IgD-negative memory B cell (primary cell): ENCODE data around the gene BABAM2. TPM values are rescaled to one million over a fixed set of nuclear protein-coding genes. Genes with fewer than 3 reads are reported as not detected.
A peak's percentile ranks its signal among the peaks of the same experiment; 100 is the strongest.
"Not testable (repeated sequence)": the region's sequence is repeated elsewhere in the genome, so short reads cannot be mapped to it uniquely, and the experiment has no call there.

Source experiments
- H3K27ac Mint-ChIP-seq, 3 donors: one replicate each; pipeline ENCODE4 v1.8.0; 2020 to 2022; ENCODE audit warnings: mild to moderate bottlenecking in 3 of 3, mixed read lengths in 3 of 3, moderate library complexity in 1 of 3
- H3K27me3 Mint-ChIP-seq: one replicate; pipeline ENCODE4 v1.8.0; 2021; ENCODE audit warnings: mixed read lengths
- H3K36me3 Mint-ChIP-seq: one replicate; pipeline ENCODE4 v1.8.0; 2020; ENCODE audit warnings: mild to moderate bottlenecking, mixed read lengths
- H3K4me1 Mint-ChIP-seq, 3 donors: one replicate each; pipeline ENCODE4 v1.8.0; 2020 to 2022; ENCODE audit warnings: mixed read lengths in 3 of 3, mild to moderate bottlenecking in 1 of 3
- H3K4me3 Mint-ChIP-seq, 4 donors: one replicate each; pipeline ENCODE4 v1.8.0; 2020 to 2022; ENCODE audit warnings: mild to moderate bottlenecking in 4 of 4, mixed read lengths in 4 of 4, moderate library complexity in 3 of 4
- H3K9me3 Mint-ChIP-seq, 3 donors: one replicate each; pipeline ENCODE4 v1.8.0; 2020 to 2021; ENCODE audit warnings: mixed read lengths in 3 of 3, mild to moderate bottlenecking in 1 of 3
- polyA plus RNA-seq: library from polyadenylated mRNA; unstranded; fragments of 300-500 nt; fragmentation: Illumina TruSeq; gene quantifications from one replicate; pipeline ENCODE4 v1.2.3, GENCODE V29; 2021

Gene BABAM2
- polyA plus RNA-seq, 1 donor from 2014 or later: 57.9 TPM

GRCh38 chr2:28101892-28102291 is 211.4 kb downstream of the BABAM2 start:
- no peaks in the 10 kb centered on the region for H3K27me3 Mint-ChIP-seq
- H3K27ac Mint-ChIP-seq: no peak overlapping the region
- H3K36me3 Mint-ChIP-seq: peaks cover 3% of the 10 kb centered on the region
- H3K4me1 Mint-ChIP-seq: no peaks in the 10 kb centered on the region
- H3K4me3 Mint-ChIP-seq: no peak overlapping the region
- no peaks in the 10 kb centered on the region for H3K9me3 Mint-ChIP-seq

- Mint-ChIP-seq H3K27me3 (no peaks in the 10 kb centered on the region), H3K36me3 (peaks cover 3% of the 10 kb centered on the region), H3K9me3 (no peaks in the 10 kb centered on the region), H3K4me1 (no peaks in the 10 kb centered on the region), H3K27ac (no peak overlapping the region), H3K4me3 (no peak overlapping the region)
Observed at GRCh38 chr2:28102455-28102874, 211.9 kb downstream of the BABAM2 start.

- Mint-ChIP-seq H3K36me3 (peaks cover 4% of the 10 kb centered on the region), H3K4me3 (no peak overlapping the region), H3K27ac (no peak overlapping the region), H3K9me3 (no peaks in the 10 kb centered on the region), H3K27me3 (no peaks in the 10 kb centered on the region), H3K4me1 (no peaks in the 10 kb centered on the region)
Observed at GRCh38 chr2:28103611-28104010, 213.1 kb downstream of the BABAM2 start.

GRCh38 chr2:28108143-28108542 is 217.6 kb downstream of the BABAM2 start:
- peaks cover 17% of the 10 kb centered on the region for H3K36me3 Mint-ChIP-seq
- H3K27me3 Mint-ChIP-seq: no peaks in the 10 kb centered on the region
- peaks cover 0 to 4% (median 0%) of the 10 kb centered on the region in 3 donors for H3K4me1 Mint-ChIP-seq
- no peak overlapping the region for H3K27ac Mint-ChIP-seq
- no peaks in the 10 kb centered on the region for H3K9me3 Mint-ChIP-seq
- no peak overlapping the region for H3K4me3 Mint-ChIP-seq

GRCh38 chr2:28113771-28114170 is 223.2 kb downstream of the BABAM2 start:
- not testable (repeated sequence) for H3K27ac Mint-ChIP-seq, H3K27me3 Mint-ChIP-seq, H3K9me3 Mint-ChIP-seq, H3K4me1 Mint-ChIP-seq, H3K4me3 Mint-ChIP-seq
- H3K36me3 Mint-ChIP-seq: peaks cover 23% of the 10 kb centered on the region

- peaks cover 22% of the 10 kb centered on the region for H3K36me3 Mint-ChIP-seq
- H3K4me1 Mint-ChIP-seq: peaks cover 0 to 5% (median 0%) of the 10 kb centered on the region in 3 donors
- peaks cover 0 to 4% (median 0%) of the 10 kb centered on the region in 3 donors for H3K9me3 Mint-ChIP-seq
- no peaks in the 10 kb centered on the region for H3K27me3 Mint-ChIP-seq
- no peak overlapping the region for H3K27ac Mint-ChIP-seq
- no peak overlapping the region for H3K4me3 Mint-ChIP-seq
Observed at GRCh38 chr2:28117104-28117596, 226.6 kb downstream of the BABAM2 start.

- H3K9me3 Mint-ChIP-seq: peaks cover 0 to 4% (median 2%) of the 10 kb centered on the region in 3 donors
- no peaks in the 10 kb centered on the region for H3K27me3 Mint-ChIP-seq
Observed at GRCh38 chr2:28119631-28120030, 229.1 kb downstream of the BABAM2 start.

GRCh38 chr2:28128281-28128950 is 237.9 kb downstream of the BABAM2 start:
- Mint-ChIP-seq H3K4me1 (peaks cover 0 to 6% (median 5%) of the 10 kb centered on the region in 3 donors), H3K27ac (no peak overlapping the region), H3K36me3 (peaks cover 6% of the 10 kb centered on the region), H3K9me3 (peaks cover 0 to 4% (median 2%) of the 10 kb centered on the region in 3 donors), H3K27me3 (no peaks in the 10 kb centered on the region), H3K4me3 (no peak overlapping the region)

More at GRCh38 chr2:28119631-28120030, 229.1 kb downstream of the BABAM2 start:
- no peak overlapping the region for H3K4me3 Mint-ChIP-seq
- no peak overlapping the region for H3K27ac Mint-ChIP-seq
- peaks cover 0 to 3% (median 0%) of the 10 kb centered on the region in 3 donors for H3K4me1 Mint-ChIP-seq
- H3K36me3 Mint-ChIP-seq: peaks cover 11% of the 10 kb centered on the region

GRCh38 chr2:28129955-28130695 is 239.6 kb downstream of the BABAM2 start:
- Mint-ChIP-seq H3K4me3 (no peak overlapping the region), H3K36me3 (peaks cover 6% of the 10 kb centered on the region), H3K9me3 (peaks cover 0 to 4% (median 0%) of the 10 kb centered on the region in 3 donors), H3K27ac (peak overlapping the region in 1 of 3 donors; percentile 0), H3K27me3 (no peaks in the 10 kb centered on the region), H3K4me1 (peaks cover 0 to 14% (median 12%) of the 10 kb centered on the region in 3 donors)

GRCh38 chr2:28133778-28134177 is 243.2 kb downstream of the BABAM2 start:
- Mint-ChIP-seq H3K27ac (peak overlapping the region in 1 of 3 donors; percentile 52), H3K27me3 (no peaks in the 10 kb centered on the region), H3K4me3 (peak overlapping the region in 1 of 4 donors; percentile 29), H3K9me3 (no peaks in the 10 kb centered on the region), H3K4me1 (peaks cover 0 to 16% (median 12%) of the 10 kb centered on the region in 3 donors), H3K36me3 (peaks cover 13% of the 10 kb centered on the region)

GRCh38 chr2:28134262-28134812 is 243.8 kb downstream of the BABAM2 start:
- peaks cover 11% of the 10 kb centered on the region for H3K36me3 Mint-ChIP-seq
- H3K27ac Mint-ChIP-seq: peak overlapping the region in 1 of 3 donors; percentile 12
- peak overlapping the region in 1 of 4 donors; percentile 29 for H3K4me3 Mint-ChIP-seq
- no peaks in the 10 kb centered on the region for H3K9me3 Mint-ChIP-seq
- H3K27me3 Mint-ChIP-seq: no peaks in the 10 kb centered on the region
- H3K4me1 Mint-ChIP-seq: peaks cover 0 to 16% (median 12%) of the 10 kb centered on the region in 3 donors

GRCh38 chr2:28134857-28135256 is 244.3 kb downstream of the BABAM2 start:
- H3K4me3 Mint-ChIP-seq: no peak overlapping the region
- peak overlapping the region in 2 of 3 donors; percentile 12 to 48 for H3K27ac Mint-ChIP-seq

GRCh38 chr2:28135324-28135723 is 244.8 kb downstream of the BABAM2 start:
- peak overlapping the region in 1 of 3 donors; percentile 12 for H3K27ac Mint-ChIP-seq
- H3K9me3 Mint-ChIP-seq: no peaks in the 10 kb centered on the region
- peaks cover 18% of the 10 kb centered on the region for H3K36me3 Mint-ChIP-seq
- no peak overlapping the region for H3K4me3 Mint-ChIP-seq
- no peaks in the 10 kb centered on the region for H3K27me3 Mint-ChIP-seq
- H3K4me1 Mint-ChIP-seq: peaks cover 0 to 13% (median 9%) of the 10 kb centered on the region in 3 donors

More at GRCh38 chr2:28134857-28135256, 244.3 kb downstream of the BABAM2 start:
- Mint-ChIP-seq H3K36me3 (peaks cover 14% of the 10 kb centered on the region), H3K27me3 (no peaks in the 10 kb centered on the region), H3K4me1 (peaks cover 0 to 16% (median 12%) of the 10 kb centered on the region in 3 donors), H3K9me3 (no peaks in the 10 kb centered on the region)

GRCh38 chr2:28135799-28136198 is 245.3 kb downstream of the BABAM2 start:
- no peak overlapping the region for H3K4me3 Mint-ChIP-seq
- peaks cover 18% of the 10 kb centered on the region for H3K36me3 Mint-ChIP-seq
- H3K27me3 Mint-ChIP-seq: no peaks in the 10 kb centered on the region
- peaks cover 0 to 13% (median 9%) of the 10 kb centered on the region in 3 donors for H3K4me1 Mint-ChIP-seq
- H3K9me3 Mint-ChIP-seq: no peaks in the 10 kb centered on the region
- H3K27ac Mint-ChIP-seq: peak overlapping the region in 1 of 3 donors; percentile 60

- Mint-ChIP-seq H3K36me3 (peaks cover 18% of the 10 kb centered on the region), H3K9me3 (no peaks in the 10 kb centered on the region), H3K27ac (peak overlapping the region in 1 of 3 donors; percentile 60), H3K4me3 (no peak overlapping the region), H3K27me3 (no peaks in the 10 kb centered on the region), H3K4me1 (peaks cover 0 to 13% (median 9%) of the 10 kb centered on the region in 3 donors)
Observed at GRCh38 chr2:28136556-28136955, 246.0 kb downstream of the BABAM2 start.
